Activated CD8-positive, alpha-beta memory T cell treated with anti-CD3 and anti-CD28 coated beads for 36 hours (primary cell): ENCODE data around the gene FAM199X. TPM values are rescaled to one million over a fixed set of nuclear protein-coding genes. Genes with fewer than 3 reads are reported as not detected.

Experiments
- CTCF ChIA-PET: fragments of 350-600 bp; sonication (Branson Sonifier 250); formaldehyde crosslinking; loops from one replicate; lab custom pipeline; 2021; ENCODE audit warnings: antibody characterized with exemption; lab: Charles Lee
- POLR2A ChIA-PET: fragments of 350-600 bp; sonication (Branson Sonifier 250); formaldehyde crosslinking; loops from one replicate; lab custom pipeline; 2021; ENCODE audit warnings: antibody characterized with exemption; lab: Charles Lee
- total RNA-seq, 2 experiments: library from RNA; stranded (reverse); gene quantifications; one replicate each; pipeline ENCODE4 v1.2.3, GENCODE V29; 2021

Gene FAM199X
- total RNA-seq = 10 to 100 TPM in 1 of 2 experiments, 1 to 10 TPM in 1; 9.4 to 10.0 TPM

- ChIA-PET CTCF (interaction anchor here (0.7 to 1.6 kb wide), 3 partner anchors 8 to 29 kb away, joined by 3 to 4 read pairs (median 3); no protein-coding TSS in a partner anchor), POLR2A (interaction anchor here (0.6 to 1.5 kb wide), 3 partner anchors 9 to 16 kb away, joined by 3 to 18 read pairs (median 4); partner anchors contain the start of gene SLC25A53)
These were observed at the start of gene FAM199X for GRCh38 chrX:104165894-104166734. Gene FAM199X (plus strand): TSS chrX:104166453. CDS start chrX:104166786, 333 bp downstream.

- POLR2A ChIA-PET = no interaction called here
- CTCF ChIA-PET = no interaction called here
These were observed 48.5 kb upstream of the FAM199X start for GRCh38 chrX:104117759-104118158.

- ChIA-PET CTCF (no interaction called here), POLR2A (no interaction called here)
These were observed 47.5 kb upstream of the FAM199X start for GRCh38 chrX:104118765-104119164.

- POLR2A ChIA-PET = interaction anchor here (0.7 to 1.5 kb wide), 2 partner anchors 10 to 212 kb away, joined by 3 to 8 read pairs; no protein-coding TSS in a partner anchor
- CTCF ChIA-PET = no interaction called here
These were observed 43.4 kb upstream of the FAM199X start for GRCh38 chrX:104122829-104123228.

GRCh38 chrX:104126856-104127255, 39.4 kb upstream of the FAM199X start:
- POLR2A ChIA-PET = no interaction called here
- CTCF ChIA-PET = no interaction called here

GRCh38 chrX:104130808-104131207, 35.4 kb upstream of the FAM199X start:
- POLR2A ChIA-PET = no interaction called here
- CTCF ChIA-PET = no interaction called here

GRCh38 chrX:104134583-104135261, 31.5 kb upstream of the FAM199X start:
- CTCF ChIA-PET = no interaction called here
- POLR2A ChIA-PET = no interaction called here

GRCh38 chrX:104135677-104136076, 30.6 kb upstream of the FAM199X start:
- ChIA-PET CTCF (interaction anchor here (0.6 to 3.0 kb wide), 5 partner anchors 22 to 41 kb away, joined by 3 to 19 read pairs (median 4); no protein-coding TSS in a partner anchor), POLR2A (no interaction called here)

GRCh38 chrX:104136241-104137019, 29.8 kb upstream of the FAM199X start:
- CTCF ChIA-PET = interaction anchor here (0.6 to 3.0 kb wide), 5 partner anchors 23 to 42 kb away, joined by 3 to 19 read pairs (median 4); no protein-coding TSS in a partner anchor
- POLR2A ChIA-PET = no interaction called here

- ChIA-PET POLR2A (no interaction called here), CTCF (interaction anchor here (3.0 kb wide), 1 partner anchor 37 kb away, joined by 19 read pairs; no protein-coding TSS in a partner anchor)
These were observed 28.8 kb upstream of the FAM199X start for GRCh38 chrX:104137496-104137895.

- ChIA-PET CTCF (no interaction called here), POLR2A (no interaction called here)
These were observed 25.0 kb upstream of the FAM199X start for GRCh38 chrX:104141087-104141760.

GRCh38 chrX:104151037-104151436, 15.2 kb upstream of the FAM199X start:
- CTCF ChIA-PET = no interaction called here
- POLR2A ChIA-PET = no interaction called here

- CTCF ChIA-PET = interaction anchor here (1.6 kb wide), 1 partner anchor 10 kb away, joined by 5 read pairs; no protein-coding TSS in a partner anchor
- POLR2A ChIA-PET = interaction anchor here (0.7 to 1.3 kb wide), 4 partner anchors 9 to 239 kb away, joined by 3 to 18 read pairs (median 4); partner anchors contain the start of gene FAM199X
These were observed 9.4 kb upstream of the FAM199X start, which contains the start of gene SLC25A53 for GRCh38 chrX:104156630-104157529. Gene SLC25A53 (minus strand): TSS chrX:104157009. CDS start chrX:104105257, 51,752 bp downstream.

GRCh38 chrX:104166735-104167436, 633 bp downstream of the FAM199X start:
- ChIA-PET POLR2A (interaction anchor here (0.6 to 1.5 kb wide), 2 partner anchors 10 to 17 kb away, joined by 3 to 18 read pairs; partner anchors contain the start of gene SLC25A53), CTCF (interaction anchor here (1.3 kb wide), 1 partner anchor 10 kb away, joined by 5 read pairs; the partner anchor contains the start of gene SLC25A53)

GRCh38 chrX:104168127-104168526, 1.9 kb downstream of the FAM199X start:
- ChIA-PET CTCF (interaction anchor here (1.3 kb wide), 1 partner anchor 11 kb away, joined by 5 read pairs; the partner anchor contains the start of gene SLC25A53), POLR2A (no interaction called here)

GRCh38 chrX:104172121-104172520, 5.9 kb downstream of the FAM199X start:
- POLR2A ChIA-PET = no interaction called here
- CTCF ChIA-PET = no interaction called here
